ENCODE results near the gene NKX1-1. TPM values are rescaled to one million over a fixed set of nuclear protein-coding genes. Genes with fewer than 3 reads are reported as not detected.
A peak's percentile ranks its signal among the peaks of the same experiment; 100 is the strongest.

Gene NKX1-1
- total and polyA plus RNA-seq, 4 experiments from 2014 or later: not detected

- H3K27ac Mint-ChIP-seq: no peak overlapping the region
- no peaks in the 10 kb centered on the region for H3K4me1 Mint-ChIP-seq
These were observed 26.4 kb downstream of the NKX1-1 start for GRCh38 chr4:1379801-1380331.

GRCh38 chr4:1379351-1379781 lies 26.9 kb downstream of the NKX1-1 start:
- Mint-ChIP-seq H3K27me3 (no peaks in the 10 kb centered on the region), H3K27ac (no peak overlapping the region), H3K4me3 (no peak overlapping the region), H3K9me3 (no peaks in the 10 kb centered on the region), H3K36me3 (peaks cover under 1 to 7% of the 10 kb centered on the region in 2 donors), H3K4me1 (no peaks in the 10 kb centered on the region)
- Histone ChIP-seq H3K36me3 (ENCODE audit: insufficient read depth, low read length) (no peaks in the 10 kb centered on the region), H3K4me3 (ENCODE audit: low read length in 2 of 2) (no peak overlapping the region), H3K27ac (ENCODE audit: low read depth, low read length) (no peak overlapping the region), H3K9me3 (ENCODE audit: control insufficient read depth in 1 of 2, low read length in 2 of 2) (no peaks in the 10 kb centered on the region), H3K4me1 (ENCODE audit: insufficient read depth, low read length) (no peaks in the 10 kb centered on the region), H3K27me3 (ENCODE audit: insufficient read depth, low read length) (no peaks in the 10 kb centered on the region)
- ChIA-PET CTCF (ENCODE audit: partially characterized antibody) (no interaction called here), POLR2A (ENCODE audit: partially characterized antibody) (no interaction called here)
- DNase-seq: peak in 1 of 5 donors; percentile 25
- intact Hi-C loops (cut with micrococcal nuclease): no loop called here

More at GRCh38 chr4:1379801-1380331, 26.4 kb downstream of the NKX1-1 start:
- H3K27me3 ChIP-seq (ENCODE audit: insufficient read depth, low read length): no peaks in the 10 kb centered on the region
- peak in 1 of 5 donors; percentile 8 for DNase-seq
- H3K4me1 ChIP-seq (ENCODE audit: insufficient read depth, low read length): no peaks in the 10 kb centered on the region
- no peak overlapping the region for H3K27ac ChIP-seq (ENCODE audit: low read depth, low read length)
- ChIA-PET POLR2A (ENCODE audit: partially characterized antibody) (no interaction called here), CTCF (ENCODE audit: partially characterized antibody) (no interaction called here)
- Mint-ChIP-seq H3K4me3 (no peak overlapping the region), H3K36me3 (peaks cover 3 to 9% of the 10 kb centered on the region in 2 donors), H3K27me3 (no peaks in the 10 kb centered on the region), H3K9me3 (no peaks in the 10 kb centered on the region)
- no peak overlapping the region for H3K4me3 ChIP-seq (ENCODE audit: low read length in 2 of 2)
- no peaks in the 10 kb centered on the region for H3K9me3 ChIP-seq (ENCODE audit: control insufficient read depth in 1 of 2, low read length in 2 of 2)
- intact Hi-C loops (cut with micrococcal nuclease): no loop called here
- no peaks in the 10 kb centered on the region for H3K36me3 ChIP-seq (ENCODE audit: insufficient read depth, low read length)

GRCh38 chr4:1378559-1379231 lies 27.5 kb downstream of the NKX1-1 start:
- H3K9me3 ChIP-seq (ENCODE audit: control insufficient read depth in 1 of 2, low read length in 2 of 2): no peaks in the 10 kb centered on the region
- no peaks in the 10 kb centered on the region for H3K4me1 Mint-ChIP-seq

GRCh38 chr4:1377606-1378261 lies 28.5 kb downstream of the NKX1-1 start:
- Histone ChIP-seq H3K27ac (ENCODE audit: low read depth, low read length) (no peak overlapping the region), H3K9me3 (ENCODE audit: control insufficient read depth in 1 of 2, low read length in 2 of 2) (no peaks in the 10 kb centered on the region), H3K4me1 (ENCODE audit: insufficient read depth, low read length) (no peaks in the 10 kb centered on the region), H3K36me3 (ENCODE audit: insufficient read depth, low read length) (no peaks in the 10 kb centered on the region), H3K4me3 (ENCODE audit: low read length in 2 of 2) (no peak overlapping the region), H3K27me3 (ENCODE audit: insufficient read depth, low read length) (no peaks in the 10 kb centered on the region)
- POLR2A ChIA-PET (ENCODE audit: partially characterized antibody): no interaction called here
- no peaks in the 10 kb centered on the region for H3K4me1 Mint-ChIP-seq
- no peak overlapping the region for H3K4me3 Mint-ChIP-seq
- peak in 1 of 5 donors; percentile 31 for DNase-seq
- intact Hi-C loops (cut with micrococcal nuclease): no loop called here
- no peaks in the 10 kb centered on the region for H3K27me3 Mint-ChIP-seq
- peaks cover 0 to 1% (median 0%) of the 10 kb centered on the region in 8 donors for H3K9me3 Mint-ChIP-seq
- H3K36me3 Mint-ChIP-seq: peaks cover 12 to 17% of the 10 kb centered on the region in 2 donors
- H3K27ac Mint-ChIP-seq: no peak overlapping the region
- CTCF ChIA-PET (ENCODE audit: partially characterized antibody): no interaction called here

More at GRCh38 chr4:1378559-1379231, 27.5 kb downstream of the NKX1-1 start:
- no peak overlapping the region for H3K4me3 ChIP-seq (ENCODE audit: low read length in 2 of 2)
- no peaks in the 10 kb centered on the region for H3K27me3 ChIP-seq (ENCODE audit: insufficient read depth, low read length)
- Mint-ChIP-seq H3K27ac (no peak overlapping the region), H3K4me3 (no peak overlapping the region), H3K9me3 (no peaks in the 10 kb centered on the region), H3K27me3 (no peaks in the 10 kb centered on the region), H3K36me3 (peaks cover 2 to 11% of the 10 kb centered on the region in 2 donors)
- ChIA-PET POLR2A (ENCODE audit: partially characterized antibody) (no interaction called here), CTCF (ENCODE audit: partially characterized antibody) (no interaction called here)
- DNase-seq: peak in 1 of 5 donors; percentile 37
- intact Hi-C loops (cut with micrococcal nuclease): no loop called here
- H3K27ac ChIP-seq (ENCODE audit: low read depth, low read length): no peak overlapping the region
- H3K36me3 ChIP-seq (ENCODE audit: insufficient read depth, low read length): no peaks in the 10 kb centered on the region
- no peaks in the 10 kb centered on the region for H3K4me1 ChIP-seq (ENCODE audit: insufficient read depth, low read length)

- CTCF ChIA-PET (ENCODE audit: partially characterized antibody): no interaction called here
- Histone ChIP-seq H3K36me3 (ENCODE audit: insufficient read depth, low read length) (no peaks in the 10 kb centered on the region), H3K4me1 (ENCODE audit: insufficient read depth, low read length) (no peaks in the 10 kb centered on the region), H3K27ac (ENCODE audit: low read depth, low read length) (no peak overlapping the region), H3K27me3 (ENCODE audit: insufficient read depth, low read length) (no peaks in the 10 kb centered on the region), H3K4me3 (ENCODE audit: low read length in 2 of 2) (no peak overlapping the region), H3K9me3 (ENCODE audit: control insufficient read depth in 1 of 2, low read length in 2 of 2) (no peaks in the 10 kb centered on the region)
- intact Hi-C loops (cut with micrococcal nuclease): no loop called here
- DNase-seq: peak in 1 of 5 donors; percentile 12
- Mint-ChIP-seq H3K27me3 (no peaks in the 10 kb centered on the region), H3K36me3 (peaks cover 19 to 20% of the 10 kb centered on the region in 2 donors), H3K9me3 (peaks cover 0 to 2% (median 0%) of the 10 kb centered on the region in 8 donors), H3K4me1 (peaks cover 0 to 4% (median 0%) of the 10 kb centered on the region in 4 donors), H3K4me3 (no peak overlapping the region), H3K27ac (no peak overlapping the region)
- POLR2A ChIA-PET (ENCODE audit: partially characterized antibody): no interaction called here
These were observed 29.2 kb downstream of the NKX1-1 start for GRCh38 chr4:1376841-1377605.

- intact Hi-C loops (cut with micrococcal nuclease): no loop called here
- no peaks in the 10 kb centered on the region for H3K27me3 Mint-ChIP-seq
- Histone ChIP-seq H3K9me3 (ENCODE audit: control insufficient read depth in 1 of 2, low read length in 2 of 2) (no peaks in the 10 kb centered on the region), H3K27ac (ENCODE audit: low read depth, low read length) (no peak overlapping the region), H3K27me3 (ENCODE audit: insufficient read depth, low read length) (no peaks in the 10 kb centered on the region), H3K4me1 (ENCODE audit: insufficient read depth, low read length) (no peaks in the 10 kb centered on the region), H3K36me3 (ENCODE audit: insufficient read depth, low read length) (no peaks in the 10 kb centered on the region), H3K4me3 (ENCODE audit: low read length in 2 of 2) (no peak overlapping the region)
- POLR2A ChIA-PET (ENCODE audit: partially characterized antibody): no interaction called here
- CTCF ChIA-PET (ENCODE audit: partially characterized antibody): no interaction called here
- H3K4me3 Mint-ChIP-seq: no peak overlapping the region
- DNase-seq: peak in 1 of 5 donors; percentile 9
- H3K4me1 Mint-ChIP-seq: peaks cover 0 to 4% (median 0%) of the 10 kb centered on the region in 4 donors
- H3K36me3 Mint-ChIP-seq: peaks cover 24% of the 10 kb centered on the region in 2 donors
- H3K27ac Mint-ChIP-seq: no peak overlapping the region
- peaks cover 0 to 2% (median 0%) of the 10 kb centered on the region in 8 donors for H3K9me3 Mint-ChIP-seq
These were observed 29.8 kb downstream of the NKX1-1 start for GRCh38 chr4:1376391-1376840.

GRCh38 chr4:1375761-1376322 lies 30.4 kb downstream of the NKX1-1 start:
- Histone ChIP-seq H3K4me3 (ENCODE audit: low read length in 2 of 2) (no peak overlapping the region), H3K9me3 (ENCODE audit: control insufficient read depth in 1 of 2, low read length in 2 of 2) (no peaks in the 10 kb centered on the region), H3K27me3 (ENCODE audit: insufficient read depth, low read length) (no peaks in the 10 kb centered on the region), H3K36me3 (ENCODE audit: insufficient read depth, low read length) (no peaks in the 10 kb centered on the region), H3K27ac (ENCODE audit: low read depth, low read length) (no peak overlapping the region), H3K4me1 (ENCODE audit: insufficient read depth, low read length) (no peaks in the 10 kb centered on the region)
- Mint-ChIP-seq H3K4me1 (peaks cover 0 to 4% (median 0%) of the 10 kb centered on the region in 4 donors), H3K36me3 (peaks cover 29 to 30% of the 10 kb centered on the region in 2 donors), H3K27me3 (no peaks in the 10 kb centered on the region), H3K27ac (no peak overlapping the region), H3K4me3 (no peak overlapping the region), H3K9me3 (peaks cover 0 to 2% (median 0%) of the 10 kb centered on the region in 8 donors)
- POLR2A ChIA-PET (ENCODE audit: partially characterized antibody): no interaction called here
- intact Hi-C loops (cut with micrococcal nuclease): no loop called here
- CTCF ChIA-PET (ENCODE audit: partially characterized antibody): no interaction called here
- peak in 1 of 5 donors; percentile 19 for DNase-seq
